HG03066 (cell line): Measurements from ENCODE around the gene MYL6.

Experiments
- ATAC-seq: cut with Tn5 transposase; IDR thresholded peaks from one replicate; pipeline ENCODE4 v1.9.1; 2021; ENCODE audit warnings: low read depth; ENCODE audit not compliant: unreplicated experiment

MYL6 gene

DNA sequence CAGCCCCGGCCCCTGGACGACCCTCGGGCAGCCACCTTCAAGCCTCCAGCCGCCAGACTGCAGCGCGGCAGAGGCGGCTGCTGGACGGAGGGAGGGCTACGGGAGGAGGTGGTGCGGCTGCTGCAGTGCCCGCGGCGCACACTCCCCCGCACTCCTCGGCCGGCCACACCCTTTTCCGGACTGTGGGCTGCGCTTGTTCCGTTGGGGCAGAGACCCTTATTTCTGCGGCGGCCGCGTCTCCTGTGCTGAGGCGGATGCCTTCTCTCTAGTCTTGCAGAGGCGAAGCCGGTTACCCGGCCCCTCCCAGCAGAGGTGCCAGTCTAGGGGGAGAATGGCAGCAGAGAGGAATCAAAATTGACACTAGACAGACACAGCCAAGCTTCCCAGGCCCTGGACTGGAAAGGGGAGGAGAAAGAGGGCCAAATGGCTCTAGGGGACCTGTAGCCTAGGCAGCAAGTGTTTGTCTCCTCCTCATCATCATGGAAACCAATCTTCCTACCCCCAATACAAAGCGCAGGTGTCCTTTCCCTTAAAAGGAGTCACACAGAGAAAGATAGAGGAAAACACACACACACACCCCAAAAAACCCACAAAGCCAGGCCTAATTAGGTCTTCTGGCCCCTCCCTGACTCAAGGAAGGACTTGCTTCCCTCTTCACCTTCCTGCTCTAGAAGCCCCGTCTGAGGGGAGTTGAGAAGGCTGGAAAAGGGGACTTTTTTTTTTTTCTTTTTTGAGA, 28.8 kb upstream of the MYL6 start:
- ATAC-seq = peak; percentile 34

GRCh38 chr12:56129942-56130495, 28.1 kb upstream of the MYL6 start:
- ATAC-seq = no peak

DNA sequence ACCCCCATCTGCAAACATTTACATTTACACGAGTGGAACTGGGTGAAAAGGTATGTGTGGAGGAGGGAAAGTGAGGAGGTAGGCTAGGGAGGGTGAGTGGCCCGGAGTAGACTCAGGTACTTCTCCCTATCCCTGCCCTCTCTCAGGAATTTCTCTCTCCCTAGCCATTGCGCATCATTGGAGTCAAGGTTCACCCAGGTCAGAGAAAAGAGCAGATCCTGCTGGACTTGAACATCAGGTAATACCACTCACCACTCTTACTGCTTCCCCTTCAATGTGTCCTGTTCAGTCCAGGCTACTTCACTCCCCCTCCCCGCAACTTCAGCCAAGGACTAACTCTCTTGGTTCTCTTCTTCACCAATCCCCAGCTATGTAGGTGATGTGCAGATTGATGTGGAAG, 27.3 kb upstream of the MYL6 start:
- ATAC-seq = no peak

DNA sequence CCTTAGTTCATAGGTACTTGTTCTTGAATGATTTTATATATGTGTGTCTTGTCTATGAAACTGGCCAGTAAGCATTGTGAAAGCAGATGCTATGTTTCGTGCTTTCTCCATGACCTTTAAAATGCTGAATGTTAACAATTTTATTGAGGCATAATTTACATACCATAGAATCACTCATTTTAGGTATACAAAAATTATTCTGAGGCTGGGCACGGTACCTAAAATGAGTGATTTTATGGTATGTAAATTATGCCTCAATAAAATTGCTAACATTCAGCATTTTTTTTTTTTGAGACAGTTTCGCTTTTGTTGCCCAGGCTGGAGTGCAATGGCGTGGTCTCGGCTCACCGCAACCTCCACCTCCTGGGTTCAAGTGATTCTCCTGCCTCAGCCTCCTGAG, 23.3 kb upstream of the MYL6 start:
- no peak for ATAC-seq

DNA sequence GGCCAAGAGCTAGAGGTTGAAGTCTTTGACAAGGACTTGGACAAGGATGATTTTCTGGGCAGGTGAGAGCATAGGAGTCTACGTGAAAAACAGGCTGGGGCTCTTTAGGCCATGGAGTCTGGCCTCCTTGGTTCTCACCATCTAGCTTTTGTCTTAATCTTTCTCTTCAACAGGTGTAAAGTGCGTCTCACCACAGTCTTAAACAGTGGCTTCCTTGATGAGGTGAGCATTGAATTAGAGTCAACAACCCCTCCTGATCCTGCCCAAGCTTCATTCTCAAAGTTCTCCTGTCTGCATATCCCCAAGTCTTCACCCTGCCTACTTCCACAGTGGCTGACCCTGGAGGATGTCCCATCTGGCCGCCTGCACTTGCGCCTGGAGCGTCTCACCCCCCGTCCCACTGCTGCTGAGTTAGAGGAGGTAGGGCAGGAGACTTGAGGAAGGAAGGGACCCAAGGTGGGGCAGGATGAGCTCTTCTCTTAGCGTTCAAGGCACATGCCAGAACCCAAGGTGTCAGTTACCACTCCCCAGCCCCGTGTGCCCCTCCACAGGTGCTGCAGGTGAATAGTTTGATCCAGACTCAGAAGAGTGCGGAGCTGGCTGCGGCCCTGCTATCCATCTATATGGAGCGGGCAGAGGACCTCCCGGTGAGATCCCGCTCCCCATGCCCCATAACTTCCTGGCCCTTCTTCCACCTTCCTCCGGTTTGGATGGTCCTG, 20.1 kb upstream of the MYL6 start:
- no peak for ATAC-seq

- ATAC-seq = no peak
These were observed 16.0 kb upstream of the MYL6 start for GRCh38 chr12:56141946-56142784.

DNA sequence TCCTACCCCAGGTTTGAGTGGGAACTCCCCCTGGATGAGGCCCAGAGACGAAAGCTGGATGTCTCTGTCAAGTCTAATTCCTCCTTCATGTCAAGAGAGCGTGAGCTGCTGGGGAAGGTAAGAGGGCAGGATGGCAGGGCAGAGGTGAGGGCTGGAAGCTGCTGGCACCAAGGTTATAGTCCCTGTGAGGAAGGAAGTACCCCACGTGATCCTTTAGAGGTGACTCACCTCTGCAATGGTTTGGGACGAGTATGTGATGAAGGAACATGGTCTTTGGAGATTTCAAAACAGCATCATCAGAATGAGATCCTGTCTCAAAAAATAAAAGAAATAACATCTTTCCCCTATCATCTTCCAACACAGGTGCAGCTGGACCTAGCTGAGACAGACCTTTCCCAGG, 14.9 kb upstream of the MYL6 start:
- ATAC-seq = no peak

- no peak for ATAC-seq
These were observed 14.3 kb upstream of the MYL6 start for GRCh38 chr12:56143870-56144269.

DNA sequence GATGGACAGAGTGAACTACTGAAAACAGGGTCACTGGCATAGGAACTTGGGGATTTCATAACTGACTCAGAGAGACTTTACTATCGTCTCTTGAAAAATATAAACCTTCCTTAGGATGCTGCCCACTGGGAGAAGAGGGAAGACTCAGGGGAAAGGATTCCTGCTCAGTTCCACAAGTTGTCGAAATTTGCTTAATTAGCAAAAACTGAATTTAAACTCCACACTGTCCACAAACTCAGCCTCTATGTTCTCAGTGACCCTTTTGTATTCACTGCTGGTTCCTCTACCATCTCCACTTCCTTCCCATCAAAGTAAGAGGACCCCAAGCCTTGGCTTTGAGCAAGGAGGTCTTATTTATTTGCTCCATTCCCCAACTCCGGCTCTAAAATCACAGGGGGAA, 12.9 kb upstream of the MYL6 start:
- no peak for ATAC-seq

GRCh38 chr12:56146492-56147460, 11.4 kb upstream of the MYL6 start:
- no peak for ATAC-seq

GRCh38 chr12:56150563-56150962, 7.6 kb upstream of the MYL6 start:
- ATAC-seq = no peak

- ATAC-seq = peak; percentile 46
These were observed 6.5 kb upstream of the MYL6 start for GRCh38 chr12:56151672-56152131.

DNA sequence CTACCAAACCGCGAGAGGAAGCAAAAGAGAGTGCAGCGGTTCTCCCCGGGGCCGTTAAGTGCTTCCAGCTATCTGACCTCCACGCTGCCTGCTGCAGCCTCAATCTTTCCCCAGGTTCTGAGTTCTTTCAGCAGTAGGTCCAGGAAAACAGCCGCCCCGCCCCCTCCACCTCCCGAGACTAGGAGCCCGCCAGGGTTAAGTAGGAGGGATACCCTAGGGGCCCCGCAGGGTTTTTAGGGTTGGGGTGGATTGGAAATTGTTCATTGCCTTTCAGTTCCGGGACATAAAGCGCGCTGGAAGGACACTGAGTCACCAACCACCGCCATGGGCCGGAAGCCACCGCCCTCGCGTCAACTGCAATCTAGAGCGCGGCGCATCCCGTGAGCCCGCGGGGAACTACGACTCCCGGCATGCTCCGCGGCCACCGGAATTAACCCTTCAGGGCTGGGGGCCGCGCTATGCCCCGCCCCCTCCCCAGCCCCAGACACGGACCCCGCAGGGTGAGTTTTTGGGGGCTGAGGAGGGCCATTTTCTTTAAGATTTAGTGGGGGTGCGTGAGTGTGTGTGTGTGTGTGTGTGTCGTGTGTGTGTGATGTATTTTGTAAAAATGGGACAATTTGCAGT, 5.9 kb upstream of the MYL6 start, which contains the start of gene MYL6B:
Gene MYL6B (plus strand): TSS at position 456 of the 624 bp plus-strand sequence. CDS start 1,332 bp downstream, outside the sequence.
- ATAC-seq = peak; percentile 80

GRCh38 chr12:56152756-56153677, 5.1 kb upstream of the MYL6 start:
- no peak for ATAC-seq

DNA sequence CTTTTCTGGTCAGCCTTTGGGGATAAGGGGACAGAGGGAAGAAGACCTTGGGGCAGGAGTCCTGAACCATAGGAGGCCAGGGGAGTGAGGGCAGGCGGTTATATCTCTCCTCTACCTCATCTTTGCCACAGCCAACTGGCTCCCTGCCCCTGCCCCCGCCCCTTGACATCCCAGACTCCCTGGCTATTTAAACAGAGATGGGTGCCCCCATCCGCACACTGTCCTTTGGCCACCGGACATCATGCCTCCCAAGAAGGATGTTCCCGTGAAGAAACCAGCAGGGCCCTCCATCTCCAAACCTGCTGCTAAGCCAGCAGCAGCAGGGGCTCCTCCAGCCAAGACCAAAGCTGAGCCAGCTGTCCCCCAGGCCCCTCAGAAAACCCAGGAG, 4.5 kb upstream of the MYL6 start:
- no peak for ATAC-seq

DNA sequence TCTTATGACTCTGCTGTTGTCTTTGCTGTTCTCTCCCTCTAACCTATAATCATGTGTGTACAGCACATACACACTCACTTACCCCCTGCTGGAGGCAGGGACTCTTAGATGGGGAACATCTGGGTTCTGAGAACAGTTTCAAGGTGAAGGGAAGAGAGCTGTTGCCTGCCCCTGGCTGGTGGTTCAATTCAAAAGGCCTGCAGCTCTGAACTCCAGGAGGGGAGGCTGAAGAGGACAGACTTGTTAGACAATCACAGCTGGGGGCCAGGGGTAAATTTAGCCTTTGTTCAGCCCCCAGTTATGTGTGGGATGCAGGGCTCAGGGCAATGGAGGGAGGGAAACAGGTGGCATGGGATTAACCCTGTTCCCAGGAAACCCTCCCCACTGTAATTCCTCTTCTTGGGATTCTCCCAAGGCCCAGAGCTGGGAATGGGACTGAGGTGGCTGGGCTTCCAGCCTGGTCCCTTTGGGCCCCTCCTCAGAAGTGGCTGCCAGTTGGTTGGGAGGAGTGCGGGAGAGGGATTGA, 3.9 kb upstream of the MYL6 start:
- ATAC-seq = no peak

GRCh38 chr12:56154818-56155217, 3.3 kb upstream of the MYL6 start:
- no peak for ATAC-seq

DNA sequence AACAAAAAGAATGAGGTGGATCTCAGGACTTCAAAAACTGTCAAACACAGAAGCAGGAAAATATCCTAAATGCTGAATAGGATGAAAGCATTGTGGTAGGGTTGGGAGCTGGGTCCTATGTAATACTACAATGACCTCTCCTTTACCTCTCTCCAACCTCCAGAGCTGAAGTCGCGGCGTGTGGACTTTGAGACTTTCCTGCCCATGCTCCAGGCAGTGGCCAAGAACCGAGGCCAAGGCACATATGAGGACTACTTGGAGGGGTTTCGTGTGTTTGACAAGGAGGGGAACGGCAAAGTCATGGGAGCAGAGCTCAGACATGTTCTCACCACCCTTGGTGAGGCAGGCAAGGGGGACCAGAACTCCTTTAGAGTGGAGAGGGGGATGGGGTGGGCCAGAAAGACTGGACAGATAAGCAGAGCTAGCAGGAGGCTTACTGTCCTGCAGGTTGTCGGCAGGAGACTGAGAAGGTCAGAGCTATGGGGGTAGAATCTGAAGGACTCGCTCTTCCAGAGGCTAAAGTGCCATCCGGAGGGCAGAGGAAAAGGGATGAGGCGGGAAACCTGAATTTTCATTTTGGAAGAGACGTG, 2.8 kb upstream of the MYL6 start:
- no peak for ATAC-seq
